Transverse colon (tissue), 4 donors: ENCODE results near the gene RPGRIP1.

Experiments
- CTCF ChIP-seq, 5 experiments: fragments of 200-600 bp in 3 of 5; fragments of 450-650 bp in 2 of 5; sonication (generic) in 3 of 5; IDR thresholded peaks; 1 replicate in 2 of 5; 2 replicates in 3 of 5; pipeline ENCODE4 v1.5.1; 2016 to 2017; ENCODE audit warnings: antibody characterized with exemption in 5 of 5, inconsistent platforms in 3 of 5, mild to moderate bottlenecking in 2 of 5, moderate library complexity in 1 of 5
- EP300 ChIP-seq: sonication (generic); formaldehyde crosslinking; IDR thresholded peaks from one replicate; pipeline ENCODE4 v1.6.1; 2017; ENCODE audit warnings: antibody characterized with exemption, low read depth
- POLR2A ChIP-seq: fragments of 450-650 bp; IDR thresholded peaks from one replicate; pipeline ENCODE4 v1.6.1; 2016; ENCODE audit warnings: antibody characterized with exemption, mild to moderate bottlenecking, moderate library complexity
- POLR2AphosphoS5 ChIP-seq, 3 donors: sonication (generic); formaldehyde crosslinking; IDR thresholded peaks; one replicate each; pipeline ENCODE4 v1.6.1; 2016; ENCODE audit warnings: antibody characterized with exemption in 3 of 3

- TF ChIP-seq CTCF (IDR thresholded peaks at IDR 0.05) (no peak), EP300 (no peak), POLR2A (no peak), POLR2AphosphoS5 (IDR thresholded peaks at IDR 0.05) (no peak)
Observed at GRCh38 chr14:21262410-21262809, 17.5 kb upstream of the RPGRIP1 start.
